Measurements from ENCODE around the gene DISP2.

DISP2 gene

GRCh38 chr15:40357723-40358470, at the start of gene DISP2:
DISP2 (plus strand) TSS chr15:40358219; CDS start chr15:40358322, 103 bp downstream.
- ChIA-PET CTCF (interaction anchor here (1.0 to 12.6 kb wide), 5 partner anchors 11 to 83 kb away, joined by 3 to 186 read pairs (median 4); partner anchors contain the start of genes CCDC9B and KNSTRN), POLR2A (interaction anchor here (0.6 kb wide), 1 partner anchor 277 kb away, joined by 5 read pairs; no protein-coding TSS in a partner anchor)
- peak; percentile 99 for DNase-seq (ENCODE audit: extremely low spot score)
- TF ChIP-seq CTCF (IDR thresholded peaks at IDR 0.05; ENCODE audit: control extremely low read depth, extremely low read depth, low read depth, missing control alignments), result no peak

GRCh38 chr15:40309344-40309862, 48.6 kb upstream of the DISP2 start:
- TF ChIP-seq CTCF (IDR thresholded peaks at IDR 0.05; ENCODE audit: control extremely low read depth, extremely low read depth, low read depth, missing control alignments), result no peak
- ChIA-PET POLR2A (interaction anchor here (0.9 kb wide), 1 partner anchor 14 kb away, joined by 3 read pairs; no protein-coding TSS in a partner anchor), CTCF (interaction anchor here (0.8 to 23.2 kb wide), 25 partner anchors 8 to 263 kb away, joined by 3 to 405 read pairs (median 4); partner anchors contain the start of genes CCDC9B, INAFM2, KNSTRN and PAK6)
- DNase-seq (ENCODE audit: extremely low spot score), result no peak

- DNase-seq (ENCODE audit: extremely low spot score), result peak; percentile 71
- ChIA-PET CTCF (interaction anchor here (0.8 to 23.2 kb wide), 24 partner anchors 9 to 264 kb away, joined by 3 to 405 read pairs (median 4); partner anchors contain the start of genes CCDC9B, INAFM2, KNSTRN and PHGR1), POLR2A (no interaction called here)
- TF ChIP-seq CTCF (IDR thresholded peaks at IDR 0.05; ENCODE audit: control extremely low read depth, extremely low read depth, low read depth, missing control alignments), result peak; percentile 76
Observed at GRCh38 chr15:40310001-40310959, 47.7 kb upstream of the DISP2 start.

- no peak for TF ChIP-seq CTCF (IDR thresholded peaks at IDR 0.05; ENCODE audit: control extremely low read depth, extremely low read depth, low read depth, missing control alignments)
- ChIA-PET CTCF (interaction anchor here (0.7 to 23.2 kb wide), 11 partner anchors 10 to 115 kb away, joined by 3 to 405 read pairs (median 17); partner anchors contain the start of genes CCDC9B, INAFM2 and PHGR1), POLR2A (no interaction called here)
- no peak for DNase-seq (ENCODE audit: extremely low spot score)
Observed at GRCh38 chr15:40310993-40311392, 47.0 kb upstream of the DISP2 start.

- CTCF ChIA-PET, result interaction anchor here (1.3 to 23.2 kb wide), 7 partner anchors 8 to 198 kb away, joined by 3 to 405 read pairs (median 18); partner anchors contain the start of genes CCDC9B and INAFM2
- DNase-seq (ENCODE audit: extremely low spot score), result no peak
- POLR2A ChIA-PET, result no interaction called here
- no peak for TF ChIP-seq CTCF (IDR thresholded peaks at IDR 0.05; ENCODE audit: control extremely low read depth, extremely low read depth, low read depth, missing control alignments)
Observed at GRCh38 chr15:40312370-40313158, 45.5 kb upstream of the DISP2 start.
